ENCODE results near the gene HTRA3.

HTRA3 gene

GRCh38 chr4:8294036-8294435 is 24.5 kb downstream of the HTRA3 start:
- no peak for TF ChIP-seq CTCF (IDR thresholded peaks at IDR 0.05; ENCODE audit: low read depth, low read length)
- no peak overlapping the region for H3K4me3 ChIP-seq (replicated peaks in 1 of 2; ENCODE audit: low read depth in 2 of 2, low read length in 2 of 2)
- no peak for DNase-seq (ENCODE audit: low read depth in 2 of 2)

DNA sequence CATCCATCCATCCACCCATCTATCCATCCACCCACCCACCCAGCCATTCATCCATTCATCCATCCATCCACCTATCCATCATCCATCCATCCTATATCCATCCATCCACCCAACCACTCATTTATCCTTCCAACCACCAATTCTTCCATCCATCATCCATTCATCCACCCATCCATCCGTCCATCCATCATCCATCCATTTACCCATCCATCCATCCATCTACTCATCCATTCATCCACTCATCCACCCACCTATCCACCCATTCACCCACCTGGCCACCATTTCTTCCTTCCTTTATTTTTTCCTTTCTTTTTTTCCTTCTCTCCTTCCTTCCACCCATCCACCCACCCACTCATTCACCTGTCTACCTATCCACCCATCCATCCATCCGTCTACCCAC is 25.2 kb downstream of the HTRA3 start:
- no peak for DNase-seq (ENCODE audit: low read depth in 2 of 2)
- no peak overlapping the region for H3K4me3 ChIP-seq (replicated peaks in 1 of 2; ENCODE audit: low read depth in 2 of 2, low read length in 2 of 2)
- TF ChIP-seq CTCF (IDR thresholded peaks at IDR 0.05; ENCODE audit: low read depth, low read length), result no peak

DNA sequence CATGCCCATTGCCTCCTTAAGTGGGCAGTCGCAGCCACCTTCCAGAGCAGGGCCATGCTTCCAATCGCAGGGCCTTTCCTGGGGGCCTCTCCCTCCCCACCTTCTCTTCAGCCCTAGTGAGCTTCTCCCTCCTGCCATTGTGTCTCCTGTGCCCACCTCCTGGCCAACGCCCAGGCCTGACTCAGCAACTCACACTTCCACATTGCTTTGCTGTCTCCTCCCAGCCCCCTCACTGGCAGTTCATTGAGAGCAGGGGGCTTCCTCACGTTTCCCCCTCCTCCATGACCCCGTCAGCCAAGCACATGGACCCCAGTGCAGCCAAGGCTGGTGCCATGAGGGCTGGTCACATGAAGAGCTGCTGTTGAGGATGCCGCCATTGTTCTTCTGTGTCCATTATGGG is 25.9 kb downstream of the HTRA3 start:
- no peak for TF ChIP-seq CTCF (IDR thresholded peaks at IDR 0.05; ENCODE audit: low read depth, low read length)
- no peak overlapping the region for H3K4me3 ChIP-seq (replicated peaks in 1 of 2; ENCODE audit: low read depth in 2 of 2, low read length in 2 of 2)
- DNase-seq (ENCODE audit: low read depth in 2 of 2), result no peak

GRCh38 chr4:8296491-8296890 is 26.9 kb downstream of the HTRA3 start:
- no peak for DNase-seq (ENCODE audit: low read depth in 2 of 2)
- no peak for TF ChIP-seq CTCF (IDR thresholded peaks at IDR 0.05; ENCODE audit: low read depth, low read length)
- H3K4me3 ChIP-seq (replicated peaks in 1 of 2; ENCODE audit: low read depth in 2 of 2, low read length in 2 of 2), result no peak overlapping the region

DNA sequence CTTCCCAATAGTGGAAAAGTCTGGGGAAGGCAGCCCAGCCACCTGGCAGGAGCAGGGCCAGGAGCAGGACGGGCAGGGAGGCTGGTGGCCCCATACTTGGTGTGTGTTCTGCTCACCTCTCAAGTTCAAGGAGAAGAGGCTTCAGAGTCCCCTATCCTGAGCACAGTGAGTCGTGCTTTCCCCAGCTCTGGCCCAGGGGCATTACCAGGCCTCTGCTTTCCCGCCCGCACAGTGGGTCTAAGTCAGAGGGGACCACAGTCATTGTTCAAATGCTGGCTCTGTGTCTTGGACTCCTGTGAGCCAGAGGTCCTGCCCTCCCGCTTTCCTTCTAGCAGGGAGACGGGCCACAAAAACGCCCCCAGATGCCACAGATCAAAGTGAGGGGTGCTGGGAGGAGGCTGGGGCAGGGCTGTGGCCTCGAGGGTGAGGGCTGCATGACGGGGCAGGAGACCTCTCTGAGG is 27.6 kb downstream of the HTRA3 start:
- H3K4me3 ChIP-seq (replicated peaks in 1 of 2; ENCODE audit: low read depth in 2 of 2, low read length in 2 of 2), result no peak overlapping the region
- no peak for TF ChIP-seq CTCF (IDR thresholded peaks at IDR 0.05; ENCODE audit: low read depth, low read length)
- DNase-seq (ENCODE audit: low read depth in 2 of 2), result no peak

DNA sequence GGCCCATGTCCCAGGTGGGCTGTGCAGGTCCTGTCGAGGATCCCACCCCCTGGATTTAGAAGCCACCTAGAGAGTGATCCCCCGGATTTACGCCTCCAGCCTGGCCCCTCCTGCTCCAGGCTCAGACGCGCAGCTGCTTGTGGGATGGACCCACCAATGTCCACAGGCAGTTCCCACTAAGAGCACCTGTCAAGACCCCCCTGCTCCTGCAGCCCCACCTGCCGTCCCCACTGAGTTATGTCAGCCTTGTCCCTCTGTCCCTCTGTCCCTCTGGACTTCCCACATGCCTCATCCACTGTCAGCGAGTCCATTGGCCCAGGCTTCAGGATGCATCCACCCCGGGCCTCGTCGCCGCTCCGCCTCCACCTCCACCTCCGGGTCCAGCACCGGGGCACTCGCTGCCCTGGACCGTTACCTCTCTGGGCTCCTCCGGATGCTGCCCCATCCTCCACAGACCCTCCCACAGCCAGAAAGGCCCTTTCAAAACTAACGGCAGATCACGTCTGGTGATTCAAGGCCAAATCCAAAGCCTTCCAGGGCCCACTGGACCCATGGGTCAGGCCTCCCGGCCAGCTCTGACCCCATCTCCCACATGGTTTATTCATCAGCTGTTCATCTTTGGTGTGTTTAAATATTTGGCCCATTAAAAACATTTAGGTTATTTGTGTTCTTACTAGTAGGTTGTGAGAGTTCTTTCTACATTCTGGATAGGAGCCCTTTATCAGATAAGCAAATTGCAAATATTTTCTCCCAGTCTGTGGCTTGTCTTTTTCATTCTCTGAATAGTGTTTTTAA is 28.3 kb downstream of the HTRA3 start:
- no peak for TF ChIP-seq CTCF (IDR thresholded peaks at IDR 0.05; ENCODE audit: low read depth, low read length)
- DNase-seq (ENCODE audit: low read depth in 2 of 2), result no peak
- no peak overlapping the region for H3K4me3 ChIP-seq (replicated peaks in 1 of 2; ENCODE audit: low read depth in 2 of 2, low read length in 2 of 2)

DNA sequence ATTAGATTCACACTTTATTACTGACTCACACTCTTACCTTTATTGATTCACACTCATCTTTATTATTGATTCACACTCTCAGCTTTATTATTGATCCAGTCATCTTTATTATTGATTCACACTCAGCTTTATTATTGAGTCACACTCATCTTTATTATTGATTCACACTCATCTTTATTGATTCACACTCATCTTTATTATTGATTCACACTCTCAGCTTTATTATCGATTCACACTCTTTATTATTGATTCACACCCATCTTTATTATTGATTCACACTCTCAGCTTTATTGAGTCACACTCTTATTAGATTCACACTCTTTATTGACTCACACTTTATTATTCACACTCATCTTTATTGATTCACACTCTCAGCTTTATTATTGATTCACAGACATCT is 31.3 kb downstream of the HTRA3 start:
- no peak for TF ChIP-seq CTCF (IDR thresholded peaks at IDR 0.05; ENCODE audit: low read depth, low read length)
- no peak overlapping the region for H3K4me3 ChIP-seq (replicated peaks in 1 of 2; ENCODE audit: low read depth in 2 of 2, low read length in 2 of 2)
- DNase-seq (ENCODE audit: low read depth in 2 of 2), result no peak
